Rectal smooth muscle tissue (tissue), 1 donor: ENCODE data around the gene TMEM242.

Experiments
- H3K27ac ChIP-seq: one replicate; pipeline ENCODE4 v1.7.0; 2013; ENCODE audit warnings: low read depth, low read length, inconsistent platforms
- H3K27me3 ChIP-seq: one replicate; pipeline ENCODE4 v1.7.0; 2013; ENCODE audit warnings: low read length; ENCODE audit not compliant: control insufficient read depth, insufficient read depth
- H3K36me3 ChIP-seq: one replicate; pipeline ENCODE4 v1.7.0; 2013; ENCODE audit warnings: low read length; ENCODE audit not compliant: control insufficient read depth, insufficient read depth
- H3K4me1 ChIP-seq: one replicate; pipeline ENCODE4 v1.7.0; 2013; ENCODE audit warnings: low read length; ENCODE audit not compliant: control insufficient read depth, insufficient read depth
- H3K4me3 ChIP-seq: one replicate; pipeline ENCODE4 v1.7.0; 2013; ENCODE audit warnings: low read length
- H3K9ac ChIP-seq: one replicate; pipeline ENCODE4 v1.7.0; 2013; ENCODE audit warnings: low read length

Gene TMEM242

GRCh38 chr6:157265635-157266034 is 57.7 kb downstream of the TMEM242 start:
- no peak overlapping the region for H3K9ac ChIP-seq
- no peak overlapping the region for H3K27ac ChIP-seq
- no peaks in the 10 kb centered on the region for H3K36me3 ChIP-seq
- H3K27me3 ChIP-seq, result no peaks in the 10 kb centered on the region
- peaks cover 5% of the 10 kb centered on the region for H3K4me1 ChIP-seq
- H3K4me3 ChIP-seq, result no peak overlapping the region

GRCh38 chr6:157265186-157265585 is 58.1 kb downstream of the TMEM242 start:
- H3K4me1 ChIP-seq, result peaks cover 5% of the 10 kb centered on the region
- no peak overlapping the region for H3K27ac ChIP-seq
- no peak overlapping the region for H3K4me3 ChIP-seq
- no peak overlapping the region for H3K9ac ChIP-seq
- no peaks in the 10 kb centered on the region for H3K27me3 ChIP-seq
- H3K36me3 ChIP-seq, result no peaks in the 10 kb centered on the region

GRCh38 chr6:157264701-157265100 is 58.6 kb downstream of the TMEM242 start:
- no peak overlapping the region for H3K9ac ChIP-seq
- H3K27ac ChIP-seq, result no peak overlapping the region
- H3K36me3 ChIP-seq, result no peaks in the 10 kb centered on the region
- peaks cover 5% of the 10 kb centered on the region for H3K4me1 ChIP-seq
- H3K4me3 ChIP-seq, result no peak overlapping the region
- H3K27me3 ChIP-seq, result no peaks in the 10 kb centered on the region

- Histone ChIP-seq H3K4me1 (peaks cover 5% of the 10 kb centered on the region), H3K27me3 (no peaks in the 10 kb centered on the region), H3K36me3 (no peaks in the 10 kb centered on the region), H3K4me3 (no peak overlapping the region), H3K9ac (no peak overlapping the region), H3K27ac (no peak overlapping the region)
These were observed 59.4 kb downstream of the TMEM242 start for GRCh38 chr6:157263881-157264397.

GRCh38 chr6:157263146-157263545 is 60.2 kb downstream of the TMEM242 start:
- H3K27ac ChIP-seq, result no peak overlapping the region
- H3K36me3 ChIP-seq, result no peaks in the 10 kb centered on the region
- H3K4me3 ChIP-seq, result no peak overlapping the region
- no peaks in the 10 kb centered on the region for H3K4me1 ChIP-seq
- H3K9ac ChIP-seq, result no peak overlapping the region
- peaks cover 2% of the 10 kb centered on the region for H3K27me3 ChIP-seq

GRCh38 chr6:157261606-157262005 is 61.7 kb downstream of the TMEM242 start:
- Histone ChIP-seq H3K36me3 (no peaks in the 10 kb centered on the region), H3K4me1 (no peaks in the 10 kb centered on the region), H3K4me3 (no peak overlapping the region), H3K27me3 (peaks cover 2% of the 10 kb centered on the region), H3K9ac (no peak overlapping the region), H3K27ac (no peak overlapping the region)

GRCh38 chr6:157260735-157261410 is 62.4 kb downstream of the TMEM242 start:
- Histone ChIP-seq H3K9ac (no peak overlapping the region), H3K36me3 (no peaks in the 10 kb centered on the region), H3K27me3 (peaks cover 2% of the 10 kb centered on the region), H3K4me1 (no peaks in the 10 kb centered on the region), H3K4me3 (no peak overlapping the region), H3K27ac (no peak overlapping the region)

- H3K27me3 ChIP-seq, result peaks cover 2% of the 10 kb centered on the region
- H3K36me3 ChIP-seq, result no peaks in the 10 kb centered on the region
- no peak overlapping the region for H3K4me3 ChIP-seq
- no peak overlapping the region for H3K27ac ChIP-seq
- no peak overlapping the region for H3K9ac ChIP-seq
- H3K4me1 ChIP-seq, result no peaks in the 10 kb centered on the region
These were observed 63.9 kb downstream of the TMEM242 start for GRCh38 chr6:157259443-157259842.

- no peak overlapping the region for H3K4me3 ChIP-seq
- H3K27ac ChIP-seq, result no peak overlapping the region
- H3K27me3 ChIP-seq, result peaks cover 2% of the 10 kb centered on the region
- H3K4me1 ChIP-seq, result no peaks in the 10 kb centered on the region
- H3K9ac ChIP-seq, result no peak overlapping the region
- H3K36me3 ChIP-seq, result no peaks in the 10 kb centered on the region
These were observed 64.4 kb downstream of the TMEM242 start for GRCh38 chr6:157258878-157259277.

GRCh38 chr6:157255079-157255478 is 68.2 kb downstream of the TMEM242 start:
- H3K4me1 ChIP-seq, result no peaks in the 10 kb centered on the region
- H3K36me3 ChIP-seq, result no peaks in the 10 kb centered on the region
- H3K27me3 ChIP-seq, result peaks cover 2% of the 10 kb centered on the region
- no peak overlapping the region for H3K9ac ChIP-seq
- H3K27ac ChIP-seq, result no peak overlapping the region
- no peak overlapping the region for H3K4me3 ChIP-seq

GRCh38 chr6:157254538-157254937 is 68.8 kb downstream of the TMEM242 start:
- Histone ChIP-seq H3K27me3 (peaks cover 2% of the 10 kb centered on the region), H3K9ac (no peak overlapping the region), H3K4me1 (no peaks in the 10 kb centered on the region), H3K4me3 (no peak overlapping the region), H3K27ac (no peak overlapping the region), H3K36me3 (no peaks in the 10 kb centered on the region)

GRCh38 chr6:157253699-157254098 is 69.6 kb downstream of the TMEM242 start:
- no peak overlapping the region for H3K27ac ChIP-seq
- no peak overlapping the region for H3K4me3 ChIP-seq
- H3K4me1 ChIP-seq, result no peaks in the 10 kb centered on the region
- H3K9ac ChIP-seq, result no peak overlapping the region
- no peaks in the 10 kb centered on the region for H3K36me3 ChIP-seq
- H3K27me3 ChIP-seq, result peaks cover under 1% of the 10 kb centered on the region

GRCh38 chr6:157253017-157253416 is 70.3 kb downstream of the TMEM242 start:
- no peaks in the 10 kb centered on the region for H3K4me1 ChIP-seq
- no peaks in the 10 kb centered on the region for H3K27me3 ChIP-seq
- H3K4me3 ChIP-seq, result no peak overlapping the region
- H3K9ac ChIP-seq, result no peak overlapping the region
- H3K27ac ChIP-seq, result no peak overlapping the region
- no peaks in the 10 kb centered on the region for H3K36me3 ChIP-seq
